ENCODE measurements around the gene CORO6. TPM values are rescaled to one million over a fixed set of nuclear protein-coding genes. Genes with fewer than 3 reads are reported as not detected.

The CORO6 gene
- total and polyA plus RNA-seq, 2 of the 13 experiments (the other 11 are each of a cell fraction or from before 2014, with no cell fraction given) = 0.42 to 0.82 TPM

GRCh38 chr17:29613352-29613837 is 9.3 kb downstream of the CORO6 start (continued):
- TF ChIP-seq ZNF296 (CRISPR knock-in tag; conservative IDR thresholded peaks at IDR 0.05) (no peak), GZF1 (CRISPR knock-in tag; IDR thresholded peaks at IDR 0.05) (no peak), PHF8 (CRISPR knock-in tag; IDR thresholded peaks at IDR 0.05) (peak; percentile 55), MAZ (IDR thresholded peaks at IDR 0.05; ENCODE audit: borderline replicate concordance, low read depth, low read length) (no peak), MAZ (CRISPR knock-in tag; IDR thresholded peaks at IDR 0.05; ENCODE audit: low read depth) (peak; percentile 84), NFRKB (IDR thresholded peaks at IDR 0.05) (no peak), ZNF781 (CRISPR knock-in tag; IDR thresholded peaks at IDR 0.05; ENCODE audit: borderline replicate concordance, not compliant biosample characterization) (no peak), ZNF674 (CRISPR knock-in tag; IDR thresholded peaks at IDR 0.05; ENCODE audit: low read depth) (no peak), NFATC3 (CRISPR knock-in tag; IDR thresholded peaks at IDR 0.05) (0 out of 2 replicates have a peak, but pooled peaks have one; percentile 51), SNRNP70 (IDR thresholded peaks at IDR 0.05; ENCODE audit: low read depth, low read length) (no peak), ZNF883 (CRISPR knock-in tag; IDR thresholded peaks at IDR 0.05; ENCODE audit: not compliant biosample characterization) (peak; percentile 84), ZNF619 (CRISPR knock-in tag; IDR thresholded peaks at IDR 0.05) (no peak), SNAPC5 (CRISPR knock-in tag; IDR thresholded peaks at IDR 0.05; ENCODE audit: borderline replicate concordance) (peak; percentile 54; the same call in 1 of the 2 replicates), IRF2 (CRISPR knock-in tag; IDR thresholded peaks at IDR 0.05) (0 out of 2 replicates have a peak, but pooled peaks have one; percentile 16), ZNF207 (IDR thresholded peaks at IDR 0.05; ENCODE audit: borderline replicate concordance) (no peak), FOXA3 (CRISPR knock-in tag; IDR thresholded peaks at IDR 0.05) (0 out of 2 replicates have a peak, but pooled peaks have one; percentile 13), CAMTA2 (CRISPR knock-in tag; IDR thresholded peaks at IDR 0.05; ENCODE audit: borderline replicate concordance) (peak; percentile 28; the same call in 1 of the 2 replicates)
- TF ChIP-seq, protein P1, sequence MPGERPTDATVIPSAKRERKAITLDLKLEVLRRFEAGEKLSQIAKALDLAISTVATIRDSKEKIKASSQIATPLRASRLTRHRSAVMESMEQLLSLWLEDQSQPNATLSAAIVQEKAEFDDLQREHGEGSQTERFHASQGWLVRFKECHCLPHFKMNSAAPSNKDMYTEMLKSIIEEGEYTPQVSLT (CRISPR knock-in tag; IDR thresholded peaks at IDR 0.05; ENCODE audit: borderline replicate concordance, low read depth) = no peak
- TF ChIP-seq, protein P2, sequence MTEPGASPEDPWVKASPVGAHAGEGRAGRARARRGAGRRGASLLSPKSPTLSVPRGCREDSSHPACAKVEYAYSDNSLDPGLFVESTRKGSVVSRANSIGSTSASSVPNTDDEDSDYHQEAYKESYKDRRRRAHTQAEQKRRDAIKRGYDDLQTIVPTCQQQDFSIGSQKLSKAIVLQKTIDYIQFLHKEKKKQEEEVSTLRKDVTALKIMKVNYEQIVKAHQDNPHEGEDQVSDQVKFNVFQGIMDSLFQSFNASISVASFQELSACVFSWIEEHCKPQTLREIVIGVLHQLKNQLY (CRISPR knock-in tag; IDR thresholded peaks at IDR 0.05) = no peak
- TF ChIP-seq, protein P3, sequence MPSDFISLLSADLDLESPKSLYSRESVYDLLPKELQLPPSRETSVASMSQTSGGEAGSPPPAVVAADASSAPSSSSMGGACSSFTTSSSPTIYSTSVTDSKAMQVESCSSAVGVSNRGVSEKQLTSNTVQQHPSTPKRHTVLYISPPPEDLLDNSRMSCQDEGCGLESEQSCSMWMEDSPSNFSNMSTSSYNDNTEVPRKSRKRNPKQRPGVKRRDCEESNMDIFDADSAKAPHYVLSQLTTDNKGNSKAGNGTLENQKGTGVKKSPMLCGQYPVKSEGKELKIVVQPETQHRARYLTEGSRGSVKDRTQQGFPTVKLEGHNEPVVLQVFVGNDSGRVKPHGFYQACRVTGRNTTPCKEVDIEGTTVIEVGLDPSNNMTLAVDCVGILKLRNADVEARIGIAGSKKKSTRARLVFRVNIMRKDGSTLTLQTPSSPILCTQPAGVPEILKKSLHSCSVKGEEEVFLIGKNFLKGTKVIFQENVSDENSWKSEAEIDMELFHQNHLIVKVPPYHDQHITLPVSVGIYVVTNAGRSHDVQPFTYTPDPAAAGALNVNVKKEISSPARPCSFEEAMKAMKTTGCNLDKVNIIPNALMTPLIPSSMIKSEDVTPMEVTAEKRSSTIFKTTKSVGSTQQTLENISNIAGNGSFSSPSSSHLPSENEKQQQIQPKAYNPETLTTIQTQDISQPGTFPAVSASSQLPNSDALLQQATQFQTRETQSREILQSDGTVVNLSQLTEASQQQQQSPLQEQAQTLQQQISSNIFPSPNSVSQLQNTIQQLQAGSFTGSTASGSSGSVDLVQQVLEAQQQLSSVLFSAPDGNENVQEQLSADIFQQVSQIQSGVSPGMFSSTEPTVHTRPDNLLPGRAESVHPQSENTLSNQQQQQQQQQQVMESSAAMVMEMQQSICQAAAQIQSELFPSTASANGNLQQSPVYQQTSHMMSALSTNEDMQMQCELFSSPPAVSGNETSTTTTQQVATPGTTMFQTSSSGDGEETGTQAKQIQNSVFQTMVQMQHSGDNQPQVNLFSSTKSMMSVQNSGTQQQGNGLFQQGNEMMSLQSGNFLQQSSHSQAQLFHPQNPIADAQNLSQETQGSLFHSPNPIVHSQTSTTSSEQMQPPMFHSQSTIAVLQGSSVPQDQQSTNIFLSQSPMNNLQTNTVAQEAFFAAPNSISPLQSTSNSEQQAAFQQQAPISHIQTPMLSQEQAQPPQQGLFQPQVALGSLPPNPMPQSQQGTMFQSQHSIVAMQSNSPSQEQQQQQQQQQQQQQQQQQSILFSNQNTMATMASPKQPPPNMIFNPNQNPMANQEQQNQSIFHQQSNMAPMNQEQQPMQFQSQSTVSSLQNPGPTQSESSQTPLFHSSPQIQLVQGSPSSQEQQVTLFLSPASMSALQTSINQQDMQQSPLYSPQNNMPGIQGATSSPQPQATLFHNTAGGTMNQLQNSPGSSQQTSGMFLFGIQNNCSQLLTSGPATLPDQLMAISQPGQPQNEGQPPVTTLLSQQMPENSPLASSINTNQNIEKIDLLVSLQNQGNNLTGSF (CRISPR knock-in tag; IDR thresholded peaks at IDR 0.05) = peak; percentile 74; the same call in 1 of the 2 replicates
- TF ChIP-seq, protein P4, sequence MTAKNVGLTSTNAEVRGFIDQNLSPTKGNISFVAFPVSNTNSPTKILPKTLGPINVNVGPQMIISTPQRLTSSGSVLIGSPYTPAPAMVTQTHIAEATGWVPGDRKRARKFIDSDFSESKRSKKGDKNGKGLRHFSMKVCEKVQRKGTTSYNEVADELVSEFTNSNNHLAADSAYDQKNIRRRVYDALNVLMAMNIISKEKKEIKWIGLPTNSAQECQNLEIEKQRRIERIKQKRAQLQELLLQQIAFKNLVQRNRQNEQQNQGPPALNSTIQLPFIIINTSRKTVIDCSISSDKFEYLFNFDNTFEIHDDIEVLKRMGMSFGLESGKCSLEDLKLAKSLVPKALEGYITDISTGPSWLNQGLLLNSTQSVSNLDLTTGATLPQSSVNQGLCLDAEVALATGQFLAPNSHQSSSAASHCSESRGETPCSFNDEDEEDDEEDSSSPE (CRISPR knock-in tag; IDR thresholded peaks at IDR 0.05) = peak; percentile 94
- TF ChIP-seq, protein P5, sequence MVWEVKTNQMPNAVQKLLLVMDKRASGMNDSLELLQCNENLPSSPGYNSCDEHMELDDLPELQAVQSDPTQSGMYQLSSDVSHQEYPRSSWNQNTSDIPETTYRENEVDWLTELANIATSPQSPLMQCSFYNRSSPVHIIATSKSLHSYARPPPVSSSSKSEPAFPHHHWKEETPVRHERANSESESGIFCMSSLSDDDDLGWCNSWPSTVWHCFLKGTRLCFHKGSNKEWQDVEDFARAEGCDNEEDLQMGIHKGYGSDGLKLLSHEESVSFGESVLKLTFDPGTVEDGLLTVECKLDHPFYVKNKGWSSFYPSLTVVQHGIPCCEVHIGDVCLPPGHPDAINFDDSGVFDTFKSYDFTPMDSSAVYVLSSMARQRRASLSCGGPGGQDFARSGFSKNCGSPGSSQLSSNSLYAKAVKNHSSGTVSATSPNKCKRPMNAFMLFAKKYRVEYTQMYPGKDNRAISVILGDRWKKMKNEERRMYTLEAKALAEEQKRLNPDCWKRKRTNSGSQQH (CRISPR knock-in tag; IDR thresholded peaks at IDR 0.05; ENCODE audit: low read depth) = no peak
